K562 (cell line): ENCODE data around the gene TIMP2. TPM values are rescaled to one million over a fixed set of nuclear protein-coding genes. Genes with fewer than 3 reads are reported as not detected.

Experiments
- ATAC-seq: fragments of 200-7000 bp; cut with Tn5 transposase; 3 replicates; pipeline ENCODE4 v1.9.1; 2020; ENCODE audit warnings: moderate library complexity
- BruUV-seq: library from RNA; stranded (reverse); fragments of 400-500 nt; replicated peaks from 2 replicates; lab custom pipeline; 2021; lab: Mats Ljungman, UMichigan
- CTCF ChIA-PET: fragments of 300-600 bp; formaldehyde crosslinking; extraction: SDS; loops from one replicate; lab custom pipeline; 2021; ENCODE audit warnings: low intra/inter-chr PET ratio; lab: Yijun Ruan, JAX
- POLR2A ChIA-PET: fragments of 300-600, 350-650 bp; sonication (Branson Sonifier 250); formaldehyde crosslinking; extraction: SDS; loops from one replicate; lab custom pipeline; 2021; ENCODE audit warnings: antibody characterized with exemption, inconsistent platforms; lab: Yijun Ruan, JAX
- DNase-seq, 4 experiments: peaks; one replicate each; pipeline versions ENCODE4 v3.0.0 to v3.0.0-alpha.2; 2011 to 2018; ENCODE audit warnings: low spot score in 3 of 4, mixed read lengths in 3 of 4; ENCODE audit errors: extremely low read depth in 1 of 4
- FAIRE-seq: peaks from 2 replicates; lab custom pipeline; 2011; peaks lifted over from hg19 to GRCh38; lab: Jason Lieb, UNC
- H2AFZ ChIP-seq: 2 replicates; pipeline ENCODE4 v1.6.0; 2011; ENCODE audit warnings: low read depth, low read length, control low read depth, inconsistent platforms
- H3K27ac ChIP-seq: fragments of 200-600 bp; 3 replicates; pipeline ENCODE4 v1.8.0; 2011; ENCODE audit warnings: low read depth, mild to moderate bottlenecking, control low read depth, inconsistent platforms, low read length, moderate library complexity, mixed read lengths; ENCODE audit errors: extremely low read depth
- H3K27me3 ChIP-seq, 2 experiments: fragments of 300-600 bp in 1 of 2; 2 replicates in 1 of 2; 3 replicates in 1 of 2; pipeline versions ENCODE4 v1.6.0 to v1.8.0; 2011; ENCODE audit warnings: inconsistent platforms in 2 of 2, low read length in 2 of 2, mild to moderate bottlenecking in 1 of 2, mixed read lengths in 1 of 2, moderate library complexity in 1 of 2; ENCODE audit not compliant: control insufficient read depth in 2 of 2, insufficient read depth in 2 of 2
- H3K36me3 ChIP-seq: fragments of 300-600 bp; 3 replicates; pipeline ENCODE4 v1.8.0; 2011; ENCODE audit warnings: mild to moderate bottlenecking, low read length, inconsistent platforms; ENCODE audit not compliant: control insufficient read depth, insufficient read depth
- H3K4me1 ChIP-seq, 2 experiments: fragments of 200-600 bp in 1 of 2; replicated peaks in 1 of 2; 2 replicates in 1 of 2; 3 replicates in 1 of 2; pipeline versions ENCODE4 v1.5.1 to v1.8.0; 2011; ENCODE audit warnings: inconsistent platforms in 2 of 2, low read length in 2 of 2, mild to moderate bottlenecking in 1 of 2, mixed read lengths in 1 of 2, moderate library complexity in 1 of 2; ENCODE audit not compliant: control insufficient read depth in 2 of 2, insufficient read depth in 2 of 2
- H3K4me2 ChIP-seq: 2 replicates; pipeline ENCODE4 v1.6.1; 2011; ENCODE audit warnings: low read length, control low read depth, inconsistent platforms, mixed read lengths; ENCODE audit not compliant: insufficient read depth
- H3K4me3 ChIP-seq: fragments of 200-600 bp; sonication (generic), shearing (Covaris generic); 2 replicates; pipeline ENCODE4 v1.5.1; 2016; ENCODE audit warnings: control low read depth, inconsistent platforms
- H3K79me2 ChIP-seq: fragments of 200-600 bp; 3 replicates; pipeline ENCODE4 v1.8.0; 2011; ENCODE audit warnings: low read length, inconsistent platforms; ENCODE audit not compliant: control insufficient read depth, insufficient read depth
- H3K9ac ChIP-seq, 2 experiments: 2 replicates each; pipeline versions ENCODE4 v1.6.0 to v1.6.1; 2011; ENCODE audit warnings: low read depth in 2 of 2, low read length in 2 of 2, control low read depth in 1 of 2, inconsistent platforms in 1 of 2, mild to moderate bottlenecking in 1 of 2, mixed read lengths in 1 of 2; ENCODE audit not compliant: insufficient read depth in 1 of 2
- H3K9me1 ChIP-seq: one replicate; pipeline ENCODE4 v1.6.0; 2011; ENCODE audit warnings: inconsistent platforms, mild to moderate bottlenecking, low read length, moderate library complexity; ENCODE audit not compliant: control insufficient read depth, insufficient read depth
- H3K9me3 ChIP-seq: replicated peaks from 2 replicates; pipeline ENCODE4 v1.5.1; 2011; ENCODE audit warnings: low read depth, low read length, inconsistent platforms; ENCODE audit not compliant: control insufficient read depth, insufficient read depth
- H4K20me1 ChIP-seq: replicated peaks from 2 replicates; pipeline ENCODE4 v1.6.1; 2011; ENCODE audit warnings: low read length, inconsistent platforms, mixed read lengths; ENCODE audit not compliant: control insufficient read depth, insufficient read depth
- ARHGAP35 ChIP-seq: fragments of 450-650 bp; IDR thresholded peaks from 2 replicates; pipeline ENCODE4 v1.6.1; 2018; ENCODE audit not compliant: partially characterized antibody
- ERF ChIP-seq: fragments of 450-650 bp; formaldehyde crosslinking; IDR thresholded peaks from 2 replicates; pipeline ENCODE4 v1.4.0; 2020; ENCODE audit warnings: mild to moderate bottlenecking, mixed read lengths
- ETV1 ChIP-seq: fragments of 450-650 bp; conservative IDR thresholded peaks from 2 replicates; pipeline ENCODE4 v1.6.1; 2016; ENCODE audit warnings: missing genetic modification characterization, control low read depth, low read depth, missing compliant biosample characterization
- FOS ChIP-seq: IDR thresholded peaks from 3 replicates; pipeline ENCODE4 v1.6.1; 2011; ENCODE audit not compliant: insufficient read length; ENCODE audit errors: extremely low read depth
- HDAC8 ChIP-seq: fragments of 450-650 bp; IDR thresholded peaks from 2 replicates; pipeline ENCODE4 v1.6.1; 2016; ENCODE audit warnings: mild to moderate bottlenecking, missing genetic modification characterization, moderate library complexity, missing compliant biosample characterization
- KDM2B ChIP-seq: fragments of 250-450 bp; sonication (Bioruptor Pico); IDR thresholded peaks from 2 replicates; pipeline ENCODE4 v1.8.0; 2021; ENCODE audit warnings: mild to moderate bottlenecking, moderate library complexity
- NEUROD1 ChIP-seq: fragments of 150-350 bp; IDR thresholded peaks from 2 replicates; pipeline ENCODE4 v1.6.1; 2014; ENCODE audit warnings: borderline replicate concordance, low read length, low read depth; ENCODE audit not compliant: partially characterized antibody
- POLR2A ChIP-seq: fragments of 450-650 bp; conservative IDR thresholded peaks from 2 replicates; pipeline ENCODE4 v1.6.1; 2016
- PPARD ChIP-seq: fragments of 250-450 bp; sonication (Bioruptor Pico); IDR thresholded peaks from 2 replicates; pipeline ENCODE4 v1.8.0; 2022; ENCODE audit warnings: inconsistent platforms, mild to moderate bottlenecking, moderate library complexity
- RB1 ChIP-seq: fragments of 450-650 bp; IDR thresholded peaks from 2 replicates; pipeline ENCODE4 v1.6.1; 2017; ENCODE audit warnings: low read depth, mild to moderate bottlenecking
- RBM34 ChIP-seq: fragments of 200-400 bp; formaldehyde crosslinking; IDR thresholded peaks from 2 replicates; pipeline ENCODE4 v1.6.1; 2018; ENCODE audit warnings: low read length, borderline replicate concordance; ENCODE audit not compliant: insufficient read depth
- SIN3B ChIP-seq: fragments of 450-650 bp; IDR thresholded peaks from 2 replicates; pipeline ENCODE4 v1.6.1; 2017; ENCODE audit warnings: low read depth, mild to moderate bottlenecking, moderate library complexity
- SNIP1 ChIP-seq: fragments of 450-650 bp; IDR thresholded peaks from 2 replicates; pipeline ENCODE4 v1.7.1; 2017; ENCODE audit warnings: low read depth, mild to moderate bottlenecking
- ZNF316 ChIP-seq: fragments of 450-650 bp; IDR thresholded peaks from 2 replicates; pipeline ENCODE4 v1.6.1; 2016
- ZNF347 ChIP-seq: fragments of 450-650 bp; formaldehyde crosslinking; IDR thresholded peaks from 2 replicates; pipeline ENCODE4 v1.4.0; 2020; ENCODE audit warnings: low read depth, mild to moderate bottlenecking, moderate library complexity
- WGBS: fragments of 100-300 bp; shearing (Covaris generic); methylation state at CpG from one replicate; pipeline ENCODE4 v1.1.6; 2016; ENCODE audit warnings: low coverage, mixed read lengths; ENCODE audit not compliant: insufficient coverage; ENCODE audit errors: missing lambda C conversion rate; 5-methylcytosine and 5-hydroxymethylcytosine counted together
- in situ Hi-C: fragments of 300-500 bp; cut with MboI; formaldehyde crosslinking; loops from 4 replicates; pipeline ENCODE4 v1.15.0; 2018; ENCODE audit warnings: inconsistent platforms, mixed read lengths
- intact Hi-C: fragments of 100-400 bp; cut with micrococcal nuclease; formaldehyde crosslinking; loops from 2 replicates; pipeline ENCODE4 v1.14.2; 2022
- polyA plus RNA-seq, 8 experiments: library from polyadenylated mRNA; depleted of rRNA in 4 of 8; stranded (reverse) in 5 of 8; unstranded in 3 of 8; fragments of >200 nt; fragmentation: Nextera tagmentation in 2 of 8; fragmentation: Illumina TruSeq in 1 of 8; extraction: Ambion mirVana in 2 of 8; extraction: Trizol in 1 of 8; gene quantifications; 2 replicates each; pipeline versions ENCODE4 v1.2.1 to v1.2.3, GENCODE V29; 2011 to 2014; ENCODE audit warnings: inconsistent platforms in 1 of 8, missing spikeins in 1 of 8
- total RNA-seq, 7 experiments: library from RNA; depleted of rRNA in 6 of 7; stranded (reverse); fragments of >200 nt in 6 of 7; fragmentation: Illumina TruSeq in 2 of 7; extraction: Trizol in 2 of 7; gene quantifications; 2 replicates each; pipeline versions ENCODE4 v1.2.1 to v1.2.3, GENCODE V29; 2011 to 2021; ENCODE audit warnings: low replicate concordance in 1 of 7
- TF ChIP-seq, protein P1 (sequence below): fragments of 250-450 bp; sonication (Bioruptor Pico); IDR thresholded peaks from 2 replicates; pipeline ENCODE4 v1.9.0; 2021; ENCODE audit warnings: mild to moderate bottlenecking, inconsistent platforms
- TF ChIP-seq, protein P2 (sequence below): fragments of 450-650 bp; formaldehyde crosslinking; IDR thresholded peaks from 2 replicates; pipeline ENCODE4 v1.4.0; 2020; ENCODE audit warnings: mild to moderate bottlenecking, moderate library complexity
- TF ChIP-seq, protein P3 (sequence below): IDR thresholded peaks from 2 replicates; pipeline ENCODE4 v1.6.1; 2011; ENCODE audit warnings: borderline replicate concordance, low read depth, mild to moderate bottlenecking, moderate library complexity, low read length; ENCODE audit not compliant: insufficient read depth, poor library complexity, severe bottlenecking

Gene TIMP2
- total and polyA plus RNA-seq, 9 of the 15 experiments (the other 6 are each of a cell fraction or from before 2014, with no cell fraction given): 0.55 TPM; not detected in 8

- no peak for DNase-seq
- Histone ChIP-seq H3K4me2 (no peak overlapping the region), H2AFZ (no peak overlapping the region), H3K9me3 (no peaks in the 10 kb centered on the region), H3K4me1 (peaks cover 7 to 8% of the 10 kb centered on the region in 2 experiments; a peak in 4 of 5 replicates), H3K79me2 (no peaks in the 10 kb centered on the region), H4K20me1 (peaks cover 16% of the 10 kb centered on the region), H3K9ac (no peak overlapping the region), H3K4me3 (no peak overlapping the region), H3K27me3 (peaks cover 61 to 94% of the 10 kb centered on the region in 2 experiments), H3K9me1 (no peaks in the 10 kb centered on the region), H3K36me3 (no peaks in the 10 kb centered on the region), H3K27ac (no peak overlapping the region)
- WGBS: 6% methylated on average over 14 of the region's 14 CpGs
- FAIRE-seq: no peak
- in situ Hi-C loops (no loop called here), intact Hi-C loops (no loop called here)
- ChIA-PET POLR2A (interaction anchor here (0.5 to 1.2 kb wide), 4 partner anchors 9 to 43 kb away, joined by 3 to 6 read pairs (median 3); no protein-coding TSS in a partner anchor), CTCF (no interaction called here)
- BruUV-seq: no TSS peak
- TF ChIP-seq, protein P1, sequence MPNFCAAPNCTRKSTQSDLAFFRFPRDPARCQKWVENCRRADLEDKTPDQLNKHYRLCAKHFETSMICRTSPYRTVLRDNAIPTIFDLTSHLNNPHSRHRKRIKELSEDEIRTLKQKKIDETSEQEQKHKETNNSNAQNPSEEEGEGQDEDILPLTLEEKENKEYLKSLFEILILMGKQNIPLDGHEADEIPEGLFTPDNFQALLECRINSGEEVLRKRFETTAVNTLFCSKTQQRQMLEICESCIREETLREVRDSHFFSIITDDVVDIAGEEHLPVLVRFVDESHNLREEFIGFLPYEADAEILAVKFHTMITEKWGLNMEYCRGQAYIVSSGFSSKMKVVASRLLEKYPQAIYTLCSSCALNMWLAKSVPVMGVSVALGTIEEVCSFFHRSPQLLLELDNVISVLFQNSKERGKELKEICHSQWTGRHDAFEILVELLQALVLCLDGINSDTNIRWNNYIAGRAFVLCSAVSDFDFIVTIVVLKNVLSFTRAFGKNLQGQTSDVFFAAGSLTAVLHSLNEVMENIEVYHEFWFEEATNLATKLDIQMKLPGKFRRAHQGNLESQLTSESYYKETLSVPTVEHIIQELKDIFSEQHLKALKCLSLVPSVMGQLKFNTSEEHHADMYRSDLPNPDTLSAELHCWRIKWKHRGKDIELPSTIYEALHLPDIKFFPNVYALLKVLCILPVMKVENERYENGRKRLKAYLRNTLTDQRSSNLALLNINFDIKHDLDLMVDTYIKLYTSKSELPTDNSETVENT (CRISPR knock-in tag): no peak
- TF ChIP-seq ARHGAP35: no peak
- no peak for TF ChIP-seq KDM2B (CRISPR knock-in tag)
- TF ChIP-seq ZNF316: no peak
- TF ChIP-seq SNIP1: no peak
- TF ChIP-seq FOS: no peak
- no peak for TF ChIP-seq SIN3B
- no peak for TF ChIP-seq ETV1 (tag)
- no peak for TF ChIP-seq RB1
- TF ChIP-seq, protein P2, sequence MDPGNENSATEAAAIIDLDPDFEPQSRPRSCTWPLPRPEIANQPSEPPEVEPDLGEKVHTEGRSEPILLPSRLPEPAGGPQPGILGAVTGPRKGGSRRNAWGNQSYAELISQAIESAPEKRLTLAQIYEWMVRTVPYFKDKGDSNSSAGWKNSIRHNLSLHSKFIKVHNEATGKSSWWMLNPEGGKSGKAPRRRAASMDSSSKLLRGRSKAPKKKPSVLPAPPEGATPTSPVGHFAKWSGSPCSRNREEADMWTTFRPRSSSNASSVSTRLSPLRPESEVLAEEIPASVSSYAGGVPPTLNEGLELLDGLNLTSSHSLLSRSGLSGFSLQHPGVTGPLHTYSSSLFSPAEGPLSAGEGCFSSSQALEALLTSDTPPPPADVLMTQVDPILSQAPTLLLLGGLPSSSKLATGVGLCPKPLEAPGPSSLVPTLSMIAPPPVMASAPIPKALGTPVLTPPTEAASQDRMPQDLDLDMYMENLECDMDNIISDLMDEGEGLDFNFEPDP (CRISPR knock-in tag): no peak
- no peak for TF ChIP-seq POLR2A
- TF ChIP-seq ERF (CRISPR knock-in tag): no peak
- TF ChIP-seq ZNF347 (CRISPR knock-in tag): no peak
- no peak for TF ChIP-seq PPARD
- TF ChIP-seq RBM34: no peak
- no peak for TF ChIP-seq NEUROD1
- TF ChIP-seq, protein P3, sequence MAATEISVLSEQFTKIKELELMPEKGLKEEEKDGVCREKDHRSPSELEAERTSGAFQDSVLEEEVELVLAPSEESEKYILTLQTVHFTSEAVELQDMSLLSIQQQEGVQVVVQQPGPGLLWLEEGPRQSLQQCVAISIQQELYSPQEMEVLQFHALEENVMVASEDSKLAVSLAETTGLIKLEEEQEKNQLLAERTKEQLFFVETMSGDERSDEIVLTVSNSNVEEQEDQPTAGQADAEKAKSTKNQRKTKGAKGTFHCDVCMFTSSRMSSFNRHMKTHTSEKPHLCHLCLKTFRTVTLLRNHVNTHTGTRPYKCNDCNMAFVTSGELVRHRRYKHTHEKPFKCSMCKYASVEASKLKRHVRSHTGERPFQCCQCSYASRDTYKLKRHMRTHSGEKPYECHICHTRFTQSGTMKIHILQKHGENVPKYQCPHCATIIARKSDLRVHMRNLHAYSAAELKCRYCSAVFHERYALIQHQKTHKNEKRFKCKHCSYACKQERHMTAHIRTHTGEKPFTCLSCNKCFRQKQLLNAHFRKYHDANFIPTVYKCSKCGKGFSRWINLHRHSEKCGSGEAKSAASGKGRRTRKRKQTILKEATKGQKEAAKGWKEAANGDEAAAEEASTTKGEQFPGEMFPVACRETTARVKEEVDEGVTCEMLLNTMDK: no peak
- TF ChIP-seq HDAC8 (tag): no peak
- ATAC-seq: no peak
Observed at GRCh38 chr17:78954684-78955083, 29.5 kb upstream of the TIMP2 start.
